Measurements from ENCODE around the gene FANCC. TPM values are rescaled to one million over a fixed set of nuclear protein-coding genes. Genes with fewer than 3 reads are reported as not detected.

The FANCC gene
- total RNA-seq, 3 donors from 2014 or later (not counting 1 experiment from before 2014, with no cell fraction given): 9.9 to 18.9 (median 12.8) TPM

- Mint-ChIP-seq H3K4me3 (no peak overlapping the region), H3K27me3 (ENCODE audit: low read depth in 2 of 2) (peaks cover 0 to 4% of the 10 kb centered on the region in 2 donors)
- intact Hi-C loops (cut with micrococcal nuclease): no loop called here
Observed at GRCh38 chr9:95053611-95054570, 263.6 kb downstream of the FANCC start.

GRCh38 chr9:95049761-95050160 lies 267.7 kb downstream of the FANCC start:
- no peak overlapping the region for H3K27ac Mint-ChIP-seq
- H3K4me1 Mint-ChIP-seq: peaks cover 7% of the 10 kb centered on the region in 2 donors
- H3K4me3 Mint-ChIP-seq: peak overlapping the region; percentile 31
- H3K36me3 Mint-ChIP-seq: no peaks in the 10 kb centered on the region
- no peak for TF ChIP-seq CTCF (IDR thresholded peaks at IDR 0.05)
- DNase-seq (no peak), ATAC-seq (no peak)
- WGBS (ENCODE audit: insufficient coverage): 98% methylated on average over 4 of the region's 6 CpGs
- intact Hi-C loops (cut with micrococcal nuclease): no loop called here
- H3K4me1 ChIP-seq (ENCODE audit: control insufficient read depth, insufficient read depth, low read length): peaks cover 7% of the 10 kb centered on the region
- peaks cover 23% of the 10 kb centered on the region for H3K27me3 ChIP-seq (ENCODE audit: control insufficient read depth, insufficient read depth, low read length)
- no peaks in the 10 kb centered on the region for H3K9me3 Mint-ChIP-seq
- H3K27me3 Mint-ChIP-seq (ENCODE audit: low read depth in 2 of 2): peaks cover 0 to 7% of the 10 kb centered on the region in 2 donors
- H3K4me3 ChIP-seq (ENCODE audit: low read length): no peak overlapping the region
- H3K27ac ChIP-seq (ENCODE audit: low read length): no peak overlapping the region
- H3K9me3 ChIP-seq (ENCODE audit: control insufficient read depth, insufficient read depth, low read length): no peaks in the 10 kb centered on the region
- H3K36me3 ChIP-seq (ENCODE audit: control insufficient read depth, insufficient read depth, low read length): no peaks in the 10 kb centered on the region

More at GRCh38 chr9:95053611-95054570, 263.6 kb downstream of the FANCC start:
- DNase-seq: no peak
- TF ChIP-seq CTCF (IDR thresholded peaks at IDR 0.05): no peak
- Mint-ChIP-seq H3K36me3 (no peaks in the 10 kb centered on the region), H3K27ac (no peak overlapping the region), H3K4me1 (peaks cover 2 to 3% of the 10 kb centered on the region in 2 donors), H3K9me3 (no peaks in the 10 kb centered on the region)
- no peaks in the 10 kb centered on the region for H3K9me3 ChIP-seq (ENCODE audit: control insufficient read depth, insufficient read depth, low read length)
- 100% methylated on average over 2 of the region's 5 CpGs for WGBS (ENCODE audit: insufficient coverage)
- ATAC-seq: no peak
- no peak overlapping the region for H3K27ac ChIP-seq (ENCODE audit: low read length)
- peaks cover 2% of the 10 kb centered on the region for H3K4me1 ChIP-seq (ENCODE audit: control insufficient read depth, insufficient read depth, low read length)
- H3K4me3 ChIP-seq (ENCODE audit: low read length): no peak overlapping the region
- no peaks in the 10 kb centered on the region for H3K36me3 ChIP-seq (ENCODE audit: control insufficient read depth, insufficient read depth, low read length)
- peaks cover 18% of the 10 kb centered on the region for H3K27me3 ChIP-seq (ENCODE audit: control insufficient read depth, insufficient read depth, low read length)

Other genes with a start within 250 kb of the FANCC start
- gene PTCH1, start 199.3 kb upstream of the FANCC start, total RNA-seq: 100 to 1,000 TPM in 1 of 3 donors, 10 to 100 TPM in 2; 60.9 to 127 (median 82.1) TPM

Measured in natural killer cell (primary cell).